K562 (cell line): ENCODE results near the gene GIT2. TPM values are rescaled to one million over a fixed set of nuclear protein-coding genes. Genes with fewer than 3 reads are reported as not detected.

ENCODE experiments used
- CBFB ChIP-seq: sonication (generic); formaldehyde crosslinking; IDR thresholded peaks from 2 replicates; pipeline ENCODE4 v1.4.0; 2020; ENCODE audit warnings: mild to moderate bottlenecking, missing genetic modification reagents
- FOXJ2 ChIP-seq: fragments of 200-800 bp; sonication (Bioruptor generic); IDR thresholded peaks from 2 replicates; pipeline ENCODE4 v1.6.1; 2016; ENCODE audit warnings: missing genetic modification characterization, missing compliant biosample characterization
- NFE2 ChIP-seq: IDR thresholded peaks from 2 replicates; pipeline ENCODE4 v1.6.1; 2014; ENCODE audit warnings: antibody characterized with exemption, low read depth
- NUFIP1 ChIP-seq: fragments of 450-650 bp; IDR thresholded peaks from 2 replicates; pipeline ENCODE4 v1.6.1; 2018; ENCODE audit not compliant: partially characterized antibody
- PML ChIP-seq: IDR thresholded peaks from 2 replicates; pipeline ENCODE4 v1.6.1; 2012; ENCODE audit warnings: low read length, inconsistent platforms
- REST ChIP-seq, 2 experiments: fragments of 450-650 bp; formaldehyde crosslinking in 1 of 2; IDR thresholded peaks; 2 replicates each; pipeline versions ENCODE4 v1.4.0 to v1.6.1; 2014 to 2020; ENCODE audit warnings: mild to moderate bottlenecking in 2 of 2, borderline replicate concordance in 1 of 2, low read depth in 1 of 2
- SMAD4 ChIP-seq: fragments of 250-450 bp; sonication (Bioruptor Pico); conservative IDR thresholded peaks from 2 replicates; pipeline ENCODE4 v1.8.0; 2021; ENCODE audit warnings: inconsistent platforms, mild to moderate bottlenecking, moderate library complexity
- SMARCB1 ChIP-seq: IDR thresholded peaks from 2 replicates; pipeline ENCODE4 v1.6.1; 2011; ENCODE audit warnings: improper control_type of control experiment, low read depth; ENCODE audit not compliant: insufficient read length
- TFE3 ChIP-seq: fragments of 450-650 bp; formaldehyde crosslinking; IDR thresholded peaks from 2 replicates; pipeline ENCODE4 v1.4.0; 2020; ENCODE audit warnings: mild to moderate bottlenecking, mixed read lengths
- THAP12 ChIP-seq: fragments of 250-450 bp; sonication (Bioruptor Pico); IDR thresholded peaks from 2 replicates; pipeline ENCODE4 v1.9.0; 2021; ENCODE audit warnings: mild to moderate bottlenecking, inconsistent platforms
- ZBTB2 ChIP-seq: fragments of 450-650 bp; IDR thresholded peaks from 2 replicates; pipeline ENCODE4 v1.6.1; 2016; ENCODE audit warnings: antibody characterized with exemption
- ZFP30 ChIP-seq: fragments of 250-450 bp; sonication (Bioruptor Pico); IDR thresholded peaks from 2 replicates; pipeline ENCODE4 v1.8.0; 2022; ENCODE audit warnings: moderate library complexity, mild to moderate bottlenecking, inconsistent platforms, borderline replicate concordance
- ZNF133 ChIP-seq: fragments of 250-450 bp; sonication (Bioruptor Pico); IDR thresholded peaks from 2 replicates; pipeline ENCODE4 v1.4.0; 2020; ENCODE audit warnings: mild to moderate bottlenecking
- polyA plus RNA-seq, 8 experiments: library from polyadenylated mRNA; depleted of rRNA in 4 of 8; stranded (reverse) in 5 of 8; unstranded in 3 of 8; fragments of >200 nt; fragmentation: Nextera tagmentation in 2 of 8; fragmentation: Illumina TruSeq in 1 of 8; extraction: Ambion mirVana in 2 of 8; extraction: Trizol in 1 of 8; gene quantifications; 2 replicates each; pipeline versions ENCODE4 v1.2.1 to v1.2.3, GENCODE V29; 2011 to 2014; ENCODE audit warnings: inconsistent platforms in 1 of 8, missing spikeins in 1 of 8
- total RNA-seq, 7 experiments: library from RNA; depleted of rRNA in 6 of 7; stranded (reverse); fragments of >200 nt in 6 of 7; fragmentation: Illumina TruSeq in 2 of 7; extraction: Trizol in 2 of 7; gene quantifications; 2 replicates each; pipeline versions ENCODE4 v1.2.1 to v1.2.3, GENCODE V29; 2011 to 2021; ENCODE audit warnings: low replicate concordance in 1 of 7

Gene GIT2
- total and polyA plus RNA-seq, 9 of the 15 experiments (the other 6 are each of a cell fraction or from before 2014, with no cell fraction given), result 4.0 to 30.4 (median 23.5) TPM

GRCh38 chr12:109998904-109999648 lies 2.9 kb upstream of the GIT2 start, which contains the start of gene ANKRD13A (continued):
- TF ChIP-seq TFE3 (no peak), ZNF133 (CRISPR knock-in tag) (no peak), ZFP30 (no peak), NFE2 (0 out of 2 replicates have a peak, but pooled peaks have one; percentile 27), FOXJ2 (tag) (no peak), REST (IDR thresholded peaks at IDR 0.05; ENCODE audit: borderline replicate concordance) (peak; percentile 44; the same call in 1 of the 2 replicates), REST (CRISPR knock-in tag; IDR thresholded peaks at IDR 0.05; ENCODE audit: low read depth) (no peak), SMAD4 (CRISPR knock-in tag) (peak; percentile 47), SMARCB1 (no peak), NUFIP1 (peak; percentile 98), ZBTB2 (no peak), CBFB (CRISPR knock-in tag) (no peak), PML (peak; percentile 80), THAP12 (CRISPR knock-in tag) (peak; percentile 75)
